RWPE2 (cell line): ENCODE measurements around the gene RNLS.

ENCODE experiments used
- ATAC-seq: fragments of 200-7000 bp; cut with Tn5 transposase; 3 replicates; pipeline ENCODE4 v1.9.1; 2021; ENCODE audit warnings: low read depth
- DNase-seq: peaks from one replicate; pipeline ENCODE4 v3.0.0-alpha.2; 2020; ENCODE audit warnings: low spot score
- H3K27ac ChIP-seq: fragments of 450-650 bp; 2 replicates; pipeline ENCODE4 v1.5.1; 2017; ENCODE audit warnings: mild to moderate bottlenecking; ENCODE audit not compliant: poor library complexity, severe bottlenecking
- H3K27me3 ChIP-seq: fragments of 250-450 bp; sonication (Bioruptor Pico); 2 replicates; pipeline ENCODE4 v1.5.1; 2021; ENCODE audit warnings: mild to moderate bottlenecking, moderate library complexity; ENCODE audit not compliant: insufficient read depth, poor library complexity, severe bottlenecking
- H3K36me3 ChIP-seq: fragments of 250-450 bp; sonication (Bioruptor Pico); 2 replicates; pipeline ENCODE4 v1.5.1; 2020; ENCODE audit warnings: low read depth, mild to moderate bottlenecking, moderate library complexity
- H3K4me1 ChIP-seq: fragments of 250-450 bp; sonication (Bioruptor Pico); 2 replicates; pipeline ENCODE4 v1.5.1; 2021; ENCODE audit warnings: mild to moderate bottlenecking, moderate library complexity; ENCODE audit not compliant: insufficient read depth, poor library complexity, severe bottlenecking
- H3K4me3 ChIP-seq: fragments of 250-450 bp; sonication (Bioruptor Pico); 2 replicates; pipeline ENCODE4 v1.5.1; 2021; ENCODE audit warnings: mild to moderate bottlenecking, moderate library complexity; ENCODE audit not compliant: severe bottlenecking
- H3K9me3 ChIP-seq: fragments of 250-450 bp; sonication (Bioruptor Pico); 2 replicates; pipeline ENCODE4 v1.5.1; 2021; ENCODE audit warnings: mild to moderate bottlenecking, moderate library complexity; ENCODE audit not compliant: severe bottlenecking
- CTCF ChIP-seq: fragments of 450-650 bp; IDR thresholded peaks from one replicate; pipeline ENCODE4 v1.5.1; 2017; ENCODE audit warnings: mild to moderate bottlenecking, moderate library complexity; ENCODE audit not compliant: poor library complexity, severe bottlenecking

Gene RNLS

GRCh38 chr10:88417387-88418030, 165.6 kb downstream of the RNLS start:
- no peak for ATAC-seq
- H3K36me3 ChIP-seq: no peaks in the 10 kb centered on the region
- TF ChIP-seq CTCF: no peak
- no peaks in the 10 kb centered on the region for H3K27me3 ChIP-seq
- H3K9me3 ChIP-seq: no peaks in the 10 kb centered on the region
- no peak for DNase-seq
- H3K27ac ChIP-seq: no peak overlapping the region
- no peaks in the 10 kb centered on the region for H3K4me1 ChIP-seq
- H3K4me3 ChIP-seq: no peak overlapping the region

- H3K4me3 ChIP-seq: no peak overlapping the region
- no peak overlapping the region for H3K27ac ChIP-seq
- no peaks in the 10 kb centered on the region for H3K4me1 ChIP-seq
- no peak for TF ChIP-seq CTCF
- H3K9me3 ChIP-seq: no peaks in the 10 kb centered on the region
- DNase-seq (no peak), ATAC-seq (no peak)
- no peaks in the 10 kb centered on the region for H3K36me3 ChIP-seq
- no peaks in the 10 kb centered on the region for H3K27me3 ChIP-seq
These were observed 166.3 kb downstream of the RNLS start for GRCh38 chr10:88416801-88417200.

GRCh38 chr10:88415533-88416130, 167.5 kb downstream of the RNLS start:
- no peaks in the 10 kb centered on the region for H3K27me3 ChIP-seq
- H3K4me3 ChIP-seq: no peak overlapping the region
- DNase-seq: no peak
- no peaks in the 10 kb centered on the region for H3K9me3 ChIP-seq
- H3K36me3 ChIP-seq: no peaks in the 10 kb centered on the region
- no peak for ATAC-seq
- no peak overlapping the region for H3K27ac ChIP-seq
- no peak for TF ChIP-seq CTCF
- H3K4me1 ChIP-seq: no peaks in the 10 kb centered on the region

GRCh38 chr10:88413412-88413811, 169.7 kb downstream of the RNLS start:
- no peak for TF ChIP-seq CTCF
- ATAC-seq: no peak
- DNase-seq: no peak
- no peaks in the 10 kb centered on the region for H3K9me3 ChIP-seq
- H3K27ac ChIP-seq: no peak overlapping the region
- no peak overlapping the region for H3K4me3 ChIP-seq
- H3K27me3 ChIP-seq: no peaks in the 10 kb centered on the region
- H3K4me1 ChIP-seq: no peaks in the 10 kb centered on the region
- no peaks in the 10 kb centered on the region for H3K36me3 ChIP-seq

- H3K4me3 ChIP-seq: no peak overlapping the region
- H3K9me3 ChIP-seq: no peaks in the 10 kb centered on the region
- DNase-seq: no peak
- no peak for ATAC-seq
- H3K4me1 ChIP-seq: no peaks in the 10 kb centered on the region
- H3K36me3 ChIP-seq: no peaks in the 10 kb centered on the region
- TF ChIP-seq CTCF: no peak
- H3K27ac ChIP-seq: no peak overlapping the region
- no peaks in the 10 kb centered on the region for H3K27me3 ChIP-seq
These were observed 171.3 kb downstream of the RNLS start for GRCh38 chr10:88411772-88412349.
